Neural cell (in vitro differentiated cells): Measurements from ENCODE around the gene UACA. TPM values are rescaled to one million over a fixed set of nuclear protein-coding genes. Genes with fewer than 3 reads are reported as not detected.

Experiments
- H2AFZ ChIP-seq: fragments of 200-600, 300-800 bp; sonication (generic), shearing (Covaris generic); 2 replicates; pipeline ENCODE4 v1.6.0; 2014; ENCODE audit warnings: low read depth, mild to moderate bottlenecking, antibody characterized with exemption, low read length, moderate library complexity
- H3F3A ChIP-seq: fragments of 200-600 bp; shearing (Covaris generic); 2 replicates; pipeline ENCODE4 v1.6.1; 2016; ENCODE audit warnings: mild to moderate bottlenecking, moderate library complexity, mixed read lengths, antibody characterized with exemption, low read length; ENCODE audit not compliant: insufficient read depth, poor library complexity, severe bottlenecking
- H3K27ac ChIP-seq: fragments of 200-600, 300-800 bp; sonication (generic), shearing (Covaris generic); 2 replicates; pipeline ENCODE4 v1.5.1; 2014; ENCODE audit warnings: mild to moderate bottlenecking, low read length, moderate library complexity
- H3K27me3 ChIP-seq: fragments of 300-800, 200-600 bp; sonication (generic), shearing (Covaris generic); 2 replicates; pipeline ENCODE4 v1.6.0; 2014; ENCODE audit warnings: mild to moderate bottlenecking, low read depth, low read length, moderate library complexity; ENCODE audit not compliant: insufficient read depth
- H3K36me3 ChIP-seq: fragments of 300-800, 200-600 bp; sonication (generic), shearing (Covaris generic); 2 replicates; pipeline ENCODE4 v1.5.1; 2014; ENCODE audit warnings: mild to moderate bottlenecking, antibody characterized with exemption, low read length, moderate library complexity; ENCODE audit not compliant: insufficient read depth
- H3K4me2 ChIP-seq: fragments of 300-800, 200-600 bp; sonication (generic), shearing (Covaris generic); 2 replicates; pipeline ENCODE4 v1.6.0; 2014; ENCODE audit warnings: mild to moderate bottlenecking, low read length
- H3K4me3 ChIP-seq: fragments of 300-800, 200-600 bp; sonication (generic), shearing (Covaris generic); 2 replicates; pipeline ENCODE4 v1.5.1; 2014; ENCODE audit warnings: mild to moderate bottlenecking, low read length, moderate library complexity
- H3K79me2 ChIP-seq: fragments of 200-600 bp; shearing (Covaris generic); replicated peaks from 2 replicates; pipeline ENCODE4 v1.6.0; 2014; ENCODE audit warnings: mild to moderate bottlenecking, low read length, moderate library complexity; ENCODE audit not compliant: insufficient read depth
- H3K9ac ChIP-seq: fragments of 300-800, 200-600 bp; sonication (generic), shearing (Covaris generic); 2 replicates; pipeline ENCODE4 v1.6.1; 2016; ENCODE audit warnings: mild to moderate bottlenecking, low read length, mixed read lengths
- H3K9me2 ChIP-seq: fragments of 200-600 bp; shearing (Covaris generic); 2 replicates; pipeline ENCODE4 v1.6.1; 2016; ENCODE audit warnings: mild to moderate bottlenecking, low read length, mixed read lengths; ENCODE audit not compliant: insufficient read depth
- H3K9me3 ChIP-seq: fragments of 200-600, 300-800 bp; sonication (generic), shearing (Covaris generic); 2 replicates; pipeline ENCODE4 v1.6.1; 2016; ENCODE audit warnings: mild to moderate bottlenecking, mixed run types, low read length, moderate library complexity, mixed read lengths
- H4K20me1 ChIP-seq: fragments of 200-600 bp; shearing (Covaris generic); 2 replicates; pipeline ENCODE4 v1.6.1; 2016; ENCODE audit warnings: mild to moderate bottlenecking, mixed run types; ENCODE audit not compliant: insufficient read depth
- CTCF ChIP-seq: fragments of 450-650 bp; IDR thresholded peaks from 2 replicates; pipeline ENCODE4 v1.5.1; 2014; ENCODE audit warnings: antibody characterized with exemption, mild to moderate bottlenecking, moderate library complexity; ENCODE audit not compliant: poor library complexity, severe bottlenecking
- EP300 ChIP-seq: fragments of 450-650 bp; conservative IDR thresholded peaks from 2 replicates; pipeline ENCODE4 v1.6.1; 2014; ENCODE audit warnings: antibody characterized with exemption, mild to moderate bottlenecking, moderate library complexity; ENCODE audit not compliant: poor library complexity, severe bottlenecking
- EZH2 ChIP-seq: fragments of 200-600, 300-800 bp; shearing (Covaris generic), sonication (generic); IDR thresholded peaks from 2 replicates; pipeline ENCODE4 v1.6.1; 2014; ENCODE audit warnings: antibody characterized with exemption, low read length, borderline replicate concordance, mild to moderate bottlenecking; ENCODE audit not compliant: insufficient read depth, poor library complexity, severe bottlenecking
- MXI1 ChIP-seq: fragments of 450-650 bp; conservative IDR thresholded peaks from 2 replicates; pipeline ENCODE4 v1.6.1; 2014; ENCODE audit warnings: antibody characterized with exemption, mild to moderate bottlenecking; ENCODE audit not compliant: poor library complexity, severe bottlenecking
- POLR2AphosphoS5 ChIP-seq: IDR thresholded peaks from 2 replicates; pipeline ENCODE4 v1.6.1; 2012
- RAD21 ChIP-seq: fragments of 450-650 bp; conservative IDR thresholded peaks from 2 replicates; pipeline ENCODE4 v1.6.1; 2014; ENCODE audit warnings: antibody characterized with exemption, mild to moderate bottlenecking, moderate library complexity
- REST ChIP-seq: IDR thresholded peaks from 2 replicates; pipeline ENCODE4 v1.6.1; 2012; ENCODE audit warnings: borderline replicate concordance
- polyA plus RNA-seq: library from polyadenylated mRNA; depleted of rRNA; stranded (reverse); fragments of >200 nt; gene quantifications from 2 replicates; pipeline ENCODE4 v1.2.3, GENCODE V29; 2014

The UACA gene
- polyA plus RNA-seq, 1 donor from 2014 or later: 0.10 TPM

GRCh38 chr15:70742928-70743327 lies 20.4 kb downstream of the UACA start:
- Histone ChIP-seq H3F3A (no peaks in the 10 kb centered on the region), H3K9me2 (no peaks in the 10 kb centered on the region), H3K27ac (no peak overlapping the region), H3K9me3 (no peaks in the 10 kb centered on the region), H3K27me3 (no peaks in the 10 kb centered on the region), H3K9ac (no peak overlapping the region), H3K79me2 (no peaks in the 10 kb centered on the region), H3K4me2 (no peak overlapping the region), H3K36me3 (no peaks in the 10 kb centered on the region), H3K4me3 (no peak overlapping the region), H2AFZ (no peak overlapping the region), H4K20me1 (no peaks in the 10 kb centered on the region)
- TF ChIP-seq POLR2AphosphoS5: no peak
- no peak for TF ChIP-seq RAD21
- no peak for TF ChIP-seq EZH2
- TF ChIP-seq REST: no peak
- TF ChIP-seq MXI1: no peak
- TF ChIP-seq EP300: no peak
- TF ChIP-seq CTCF: no peak

GRCh38 chr15:70741677-70742293 lies 21.6 kb downstream of the UACA start:
- no peaks in the 10 kb centered on the region for H3F3A ChIP-seq
- no peaks in the 10 kb centered on the region for H3K79me2 ChIP-seq
- no peaks in the 10 kb centered on the region for H3K27me3 ChIP-seq
- TF ChIP-seq EP300: no peak
- TF ChIP-seq POLR2AphosphoS5: no peak
- no peak for TF ChIP-seq MXI1
- TF ChIP-seq CTCF: no peak
- TF ChIP-seq RAD21: no peak
- no peak for TF ChIP-seq REST
- H2AFZ ChIP-seq: no peak overlapping the region
- H3K4me3 ChIP-seq: no peak overlapping the region
- no peak overlapping the region for H3K9ac ChIP-seq
- no peak overlapping the region for H3K4me2 ChIP-seq
- no peak overlapping the region for H3K27ac ChIP-seq
- H3K9me3 ChIP-seq: no peaks in the 10 kb centered on the region
- no peaks in the 10 kb centered on the region for H4K20me1 ChIP-seq
- no peaks in the 10 kb centered on the region for H3K36me3 ChIP-seq
- no peaks in the 10 kb centered on the region for H3K9me2 ChIP-seq
